Endothelial cell of umbilical vein (primary cell): Measurements from ENCODE around the gene TRPT1. TPM values are rescaled to one million over a fixed set of nuclear protein-coding genes. Genes with fewer than 3 reads are reported as not detected.

ENCODE experiments used
- BruUV-seq: library from RNA; stranded (reverse); fragments of 400-500 nt; replicated peaks from 2 replicates; lab custom pipeline; 2021; lab: Mats Ljungman, UMichigan
- CTCF ChIA-PET: fragments of 300-600, 350-600 bp; sonication (Branson Sonifier 250); formaldehyde crosslinking; loops from one replicate; lab custom pipeline; 2021; ENCODE audit warnings: antibody characterized with exemption, inconsistent platforms; lab: Charles Lee
- POLR2A ChIA-PET: fragments of 300-600, 350-600 bp; sonication (Branson Sonifier 250); formaldehyde crosslinking; loops from one replicate; lab custom pipeline; 2021; ENCODE audit warnings: antibody characterized with exemption, inconsistent platforms; lab: Charles Lee
- DNase-seq: peaks from one replicate; pipeline ENCODE4 v3.0.0-alpha.2; 2011; ENCODE audit warnings: low read depth, low spot score
- FAIRE-seq: peaks from 2 replicates; lab custom pipeline; 2011; peaks lifted over from hg19 to GRCh38; lab: Jason Lieb, UNC
- H2AFZ ChIP-seq: 2 replicates; pipeline ENCODE4 v1.6.0; 2012; ENCODE audit warnings: low read depth, low read length, control low read depth, inconsistent platforms
- H3K27ac ChIP-seq: 2 replicates; pipeline ENCODE4 v1.5.1; 2011; ENCODE audit warnings: low read depth, mild to moderate bottlenecking, control low read depth, low read length, moderate library complexity; ENCODE audit not compliant: insufficient read depth
- H3K27me3 ChIP-seq, 2 experiments: 2 replicates each; pipeline versions ENCODE4 v1.6.0 to v1.6.1; 2011; ENCODE audit warnings: low read length in 2 of 2, mixed read lengths in 1 of 2; ENCODE audit not compliant: control insufficient read depth in 2 of 2, insufficient read depth in 2 of 2
- H3K36me3 ChIP-seq, 2 experiments: 2 replicates in 1 of 2; 3 replicates in 1 of 2; pipeline ENCODE4 v1.5.1; 2011; ENCODE audit warnings: low read length in 2 of 2, mild to moderate bottlenecking in 1 of 2, moderate library complexity in 1 of 2; ENCODE audit not compliant: control insufficient read depth in 2 of 2, insufficient read depth in 2 of 2; ENCODE audit errors: extremely low read depth in 1 of 2
- H3K4me1 ChIP-seq: 3 replicates; pipeline ENCODE4 v1.5.1; 2011; ENCODE audit warnings: mild to moderate bottlenecking, low read length; ENCODE audit not compliant: control insufficient read depth, insufficient read depth; ENCODE audit errors: extremely low read depth
- H3K4me2 ChIP-seq: 2 replicates; pipeline ENCODE4 v1.6.1; 2011; ENCODE audit warnings: low read length, control low read depth, mixed read lengths; ENCODE audit not compliant: insufficient read depth
- H3K4me3 ChIP-seq, 3 experiments: fragments of 200-600 bp in 1 of 3; sonication (generic), shearing (Covaris generic) in 1 of 3; replicated peaks in 1 of 3; 2 replicates each; pipeline ENCODE4 v1.5.1; 2011 to 2016; ENCODE audit warnings: control low read depth in 3 of 3, low read length in 3 of 3, mild to moderate bottlenecking in 2 of 3, inconsistent platforms in 1 of 3, low read depth in 1 of 3, moderate library complexity in 1 of 3; ENCODE audit not compliant: insufficient read depth in 1 of 3
- H3K79me2 ChIP-seq: 2 replicates; pipeline ENCODE4 v1.6.0; 2012; ENCODE audit warnings: low read length, inconsistent platforms; ENCODE audit not compliant: control insufficient read depth, insufficient read depth
- H3K9ac ChIP-seq: replicated peaks from 2 replicates; pipeline ENCODE3; 2011; ENCODE audit warnings: low read length, control low read depth; ENCODE audit not compliant: insufficient read depth; ENCODE audit errors: extremely low read depth
- H3K9me1 ChIP-seq: replicated peaks from 3 replicates; pipeline ENCODE4 v1.6.0; 2011; ENCODE audit warnings: mild to moderate bottlenecking, low read length; ENCODE audit not compliant: control insufficient read depth, insufficient read depth; ENCODE audit errors: extremely low read depth
- H3K9me3 ChIP-seq: replicated peaks from 2 replicates; pipeline ENCODE4 v1.5.1; 2012; ENCODE audit warnings: low read length, inconsistent platforms; ENCODE audit not compliant: control insufficient read depth, insufficient read depth
- H4K20me1 ChIP-seq: replicated peaks from 2 replicates; pipeline ENCODE3; 2011; ENCODE audit warnings: mild to moderate bottlenecking, low read length; ENCODE audit not compliant: control insufficient read depth, insufficient read depth; ENCODE audit errors: extremely low read depth
- CTCF ChIP-seq, 2 donors: IDR thresholded peaks; 1 replicate in 1 of 2; 2 replicates in 1 of 2; pipeline ENCODE4 v1.5.1; 2011; ENCODE audit warnings: low read length in 2 of 2, mild to moderate bottlenecking in 2 of 2, moderate library complexity in 2 of 2, control low read depth in 1 of 2, inconsistent platforms in 1 of 2, low read depth in 1 of 2; ENCODE audit not compliant: insufficient read depth in 1 of 2; ENCODE audit errors: extremely low read depth in 1 of 2
- EZH2 ChIP-seq: IDR thresholded peaks from 2 replicates; pipeline ENCODE4 v1.6.1; 2012; ENCODE audit warnings: borderline replicate concordance, low read depth, mild to moderate bottlenecking, moderate library complexity, low read length, inconsistent platforms; ENCODE audit not compliant: severe bottlenecking
- FOS ChIP-seq: IDR thresholded peaks from 2 replicates; pipeline ENCODE4 v1.6.1; 2011; ENCODE audit warnings: mild to moderate bottlenecking, low read length, moderate library complexity, borderline replicate concordance; ENCODE audit not compliant: insufficient read depth
- GATA2 ChIP-seq: IDR thresholded peaks from 2 replicates; pipeline ENCODE4 v1.7.0; 2011; ENCODE audit warnings: low read depth, mild to moderate bottlenecking, moderate library complexity, mixed read lengths, low read length; ENCODE audit not compliant: insufficient read length, insufficient read depth
- MYC ChIP-seq: IDR thresholded peaks from one replicate; pipeline ENCODE4 v1.6.1; 2011; ENCODE audit warnings: mild to moderate bottlenecking, low read depth, low read length
- POLR2A ChIP-seq: IDR thresholded peaks from 2 replicates; pipeline ENCODE4 v1.6.1; 2012; ENCODE audit warnings: low read depth, mild to moderate bottlenecking, control low read depth, low read length
- POLR2AphosphoS5 ChIP-seq: IDR thresholded peaks from 2 replicates; pipeline ENCODE4 v1.6.1; 2012; ENCODE audit warnings: low read depth, mild to moderate bottlenecking, control low read depth, low read length, moderate library complexity; ENCODE audit not compliant: insufficient read depth
- dilution Hi-C: fragments of 300-500 bp; cut with MboI; formaldehyde crosslinking; loops from one replicate; pipeline ENCODE4 v1.15.0; 2019; ENCODE audit warnings: low sequenced_read_pairs; ENCODE audit not compliant: extremely low pct_ligation_motif_present
- intact Hi-C: fragments of 100-400 bp; cut with micrococcal nuclease; formaldehyde crosslinking; loops from one replicate; pipeline ENCODE4 v1.10.0; 2022
- polyA plus RNA-seq, 4 experiments: library from polyadenylated mRNA; depleted of rRNA in 3 of 4; stranded (reverse) in 3 of 4; unstranded in 1 of 4; fragments of >200 nt; gene quantifications; 2 replicates each; pipeline versions ENCODE4 v1.2.1 to v1.2.3, GENCODE V29; 2011 to 2012; ENCODE audit warnings: missing spikeins in 1 of 4
- total RNA-seq: library from RNA; stranded (reverse); gene quantifications from 2 replicates; pipeline ENCODE4 v1.2.3, GENCODE V29; 2021
- TF ChIP-seq, protein P1 (sequence below): IDR thresholded peaks from 2 replicates; pipeline ENCODE4 v1.6.1; 2011; ENCODE audit not compliant: insufficient read depth, insufficient read length

The TRPT1 gene
- total and polyA plus RNA-seq, 2 donors (not counting 3 experiments of a cell fraction or from before 2014, with no cell fraction given), result 26.2 to 56.6 TPM

GRCh38 chr11:64238999-64239398, 13.0 kb upstream of the TRPT1 start:
- intact Hi-C loops, result no loop called here
- peaks cover 20% of the 10 kb centered on the region for H3K79me2 ChIP-seq
- H3K27me3 ChIP-seq, result no peaks in the 10 kb centered on the region
- no peak overlapping the region for H3K9ac ChIP-seq
- H3K9me1 ChIP-seq, result no peaks in the 10 kb centered on the region
- peaks cover 16% of the 10 kb centered on the region for H3K4me1 ChIP-seq
- ChIA-PET POLR2A (no interaction called here), CTCF (interaction anchor here (1.6 to 1.7 kb wide), 2 partner anchors 12 to 34 kb away, joined by 5 to 6 read pairs; partner anchors contain the start of genes NUDT22 and TRPT1)
- BruUV-seq, result no TSS peak
- TF ChIP-seq POLR2A (no peak), POLR2AphosphoS5 (no peak), FOS (no peak), GATA2 (no peak), CTCF (IDR thresholded peaks at IDR 0.05; ENCODE audit: extremely low read depth in 1 of 2, insufficient read depth in 1 of 2, low read depth in 1 of 2, low read length in 2 of 2) (no peak), EZH2 (no peak), MYC (no peak)
- TF ChIP-seq, protein P1, sequence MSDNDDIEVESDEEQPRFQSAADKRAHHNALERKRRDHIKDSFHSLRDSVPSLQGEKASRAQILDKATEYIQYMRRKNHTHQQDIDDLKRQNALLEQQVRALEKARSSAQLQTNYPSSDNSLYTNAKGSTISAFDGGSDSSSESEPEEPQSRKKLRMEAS, result no peak
- no peaks in the 10 kb centered on the region for H3K9me3 ChIP-seq
- no peak overlapping the region for H3K27ac ChIP-seq
- no peak overlapping the region for H3K4me3 ChIP-seq
- no peak overlapping the region for H2AFZ ChIP-seq
- dilution Hi-C loops, result no loop called here
- FAIRE-seq (no peak), DNase-seq (no peak)
- H3K36me3 ChIP-seq, result peaks cover 6 to 19% of the 10 kb centered on the region in 2 experiments
- H3K4me2 ChIP-seq, result no peak overlapping the region
- H4K20me1 ChIP-seq, result no peaks in the 10 kb centered on the region
